ENCODE measurements around the gene GAB3.

Gene GAB3

GRCh38 chrX:154657226-154657805 lies 93.6 kb downstream of the GAB3 start:
- H3K9me3 ChIP-seq (replicated peaks in 1 of 2; ENCODE audit: control insufficient read depth in 2 of 2, insufficient read depth in 1 of 2, low read depth in 1 of 2, low read length in 2 of 2) = no peaks in the 10 kb centered on the region
- no peak overlapping the region for H3K4ac ChIP-seq (ENCODE audit: low read length)
- H4K91ac ChIP-seq (ENCODE audit: low read depth, low read length, poor library complexity) = no peak overlapping the region
- no peak overlapping the region for H3K4me3 ChIP-seq (ENCODE audit: low read length in 2 of 2)
- no peaks in the 10 kb centered on the region for H3K4me1 ChIP-seq (ENCODE audit: control insufficient read depth in 2 of 2, insufficient read depth in 1 of 2, low read depth in 1 of 2, low read length in 2 of 2)
- H3K23ac ChIP-seq (ENCODE audit: low read depth, low read length, poor library complexity) = no peak overlapping the region
- H3K14ac ChIP-seq (ENCODE audit: low read length) = no peak overlapping the region
- no peaks in the 10 kb centered on the region for H3K36me3 ChIP-seq (replicated peaks in 1 of 2; ENCODE audit: control insufficient read depth in 2 of 2, insufficient read depth in 2 of 2, low read length in 2 of 2)
- H2AFZ ChIP-seq (ENCODE audit: low read length) = no peak overlapping the region
- no peak overlapping the region for H3K4me2 ChIP-seq (ENCODE audit: insufficient read depth, low read length, poor library complexity, severe bottlenecking)
- H3K79me1 ChIP-seq (ENCODE audit: low read depth, low read length) = no peaks in the 10 kb centered on the region
- H2BK12ac ChIP-seq (ENCODE audit: low read length) = no peak overlapping the region
- DNase-seq (ENCODE audit: low spot score) = no peak
- H2BK120ac ChIP-seq (ENCODE audit: low read depth, low read length) = no peak overlapping the region
- no peak overlapping the region for H3K18ac ChIP-seq (ENCODE audit: low read length)
- WGBS, 2 donors (ENCODE audit: extremely low coverage in 2 of 2, insufficient read length in 2 of 2, insufficient replicate concordance in 1 of 2) = no CpG with 5 or more reads among the region's 15 CpGs
- no peak overlapping the region for H4K8ac ChIP-seq (ENCODE audit: low read depth, low read length)
- H2BK5ac ChIP-seq (ENCODE audit: low read length) = no peak overlapping the region
- no peak overlapping the region for H3K27ac ChIP-seq (replicated peaks; ENCODE audit: low read length)
- peaks cover 0 to 15% (median 0%) of the 10 kb centered on the region in 3 experiments for H3K27me3 ChIP-seq (ENCODE audit: control insufficient read depth in 3 of 3, insufficient read depth in 3 of 3, low read depth in 1 of 3, low read length in 3 of 3)
- H2BK15ac ChIP-seq (ENCODE audit: low read length) = no peak overlapping the region
- H3K9ac ChIP-seq (ENCODE audit: low read depth, low read length, poor library complexity) = no peak overlapping the region
- no peak overlapping the region for H2AK5ac ChIP-seq (ENCODE audit: low read depth, low read length)

- Histone ChIP-seq H2AK5ac (ENCODE audit: low read depth, low read length) (no peak overlapping the region), H3K18ac (ENCODE audit: low read length) (no peak overlapping the region), H3K36me3 (replicated peaks in 1 of 2; ENCODE audit: control insufficient read depth in 2 of 2, insufficient read depth in 2 of 2, low read length in 2 of 2) (no peaks in the 10 kb centered on the region), H3K9ac (ENCODE audit: low read depth, low read length, poor library complexity) (no peak overlapping the region), H2BK120ac (ENCODE audit: low read depth, low read length) (no peak overlapping the region), H3K4me3 (ENCODE audit: low read length in 2 of 2) (no peak overlapping the region), H3K27ac (replicated peaks; ENCODE audit: low read length) (no peak overlapping the region), H3K79me1 (ENCODE audit: low read depth, low read length) (no peaks in the 10 kb centered on the region), H2BK5ac (ENCODE audit: low read length) (no peak overlapping the region), H2BK15ac (ENCODE audit: low read length) (no peak overlapping the region), H2AFZ (ENCODE audit: low read length) (no peak overlapping the region), H3K4ac (ENCODE audit: low read length) (no peak overlapping the region), H3K9me3 (replicated peaks in 1 of 2; ENCODE audit: control insufficient read depth in 2 of 2, insufficient read depth in 1 of 2, low read depth in 1 of 2, low read length in 2 of 2) (no peaks in the 10 kb centered on the region), H3K23ac (ENCODE audit: low read depth, low read length, poor library complexity) (no peak overlapping the region), H4K8ac (ENCODE audit: low read depth, low read length) (no peak overlapping the region), H3K4me1 (ENCODE audit: control insufficient read depth in 2 of 2, insufficient read depth in 1 of 2, low read depth in 1 of 2, low read length in 2 of 2) (no peaks in the 10 kb centered on the region), H3K27me3 (ENCODE audit: control insufficient read depth in 3 of 3, insufficient read depth in 3 of 3, low read depth in 1 of 3, low read length in 3 of 3) (peaks cover 0 to 15% (median 0%) of the 10 kb centered on the region in 3 experiments), H3K4me2 (ENCODE audit: insufficient read depth, low read length, poor library complexity, severe bottlenecking) (no peak overlapping the region), H2BK12ac (ENCODE audit: low read length) (no peak overlapping the region), H4K91ac (ENCODE audit: low read depth, low read length, poor library complexity) (no peak overlapping the region), H3K14ac (ENCODE audit: low read length) (no peak overlapping the region)
- DNase-seq (ENCODE audit: low spot score) = no peak
- WGBS, 2 donors (ENCODE audit: extremely low coverage in 2 of 2, insufficient read length in 2 of 2, insufficient replicate concordance in 1 of 2) = no CpG with 5 or more reads among the region's 11 CpGs
Observed at GRCh38 chrX:154655786-154656185, 95.1 kb downstream of the GAB3 start.

DNA sequence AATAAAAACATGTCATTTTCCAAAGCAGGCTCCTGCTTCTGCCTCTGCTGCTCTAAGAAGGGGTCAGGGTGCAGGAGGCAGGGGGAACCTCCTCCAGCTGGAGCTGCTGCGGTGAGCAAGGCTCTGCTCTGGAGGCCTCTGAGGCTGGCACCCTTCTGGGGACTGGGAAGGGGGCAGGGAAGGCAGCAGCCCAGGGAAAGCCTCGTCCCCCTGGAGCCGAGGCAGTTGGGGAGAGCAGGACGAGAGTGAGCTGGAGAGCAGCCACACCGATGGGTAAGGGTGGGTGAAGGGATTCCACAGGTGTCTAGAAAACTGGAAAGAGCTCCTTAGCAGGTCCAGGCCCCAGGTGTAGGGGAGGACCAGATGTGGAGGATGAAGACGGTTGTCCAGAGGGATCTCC lies 95.5 kb downstream of the GAB3 start:
- H3K4me2 ChIP-seq (ENCODE audit: insufficient read depth, low read length, poor library complexity, severe bottlenecking) = no peak overlapping the region
- H3K9ac ChIP-seq (ENCODE audit: low read depth, low read length, poor library complexity) = no peak overlapping the region
- no peak overlapping the region for H2BK15ac ChIP-seq (ENCODE audit: low read length)
- DNase-seq (ENCODE audit: low spot score) = no peak
- H3K4me1 ChIP-seq (ENCODE audit: control insufficient read depth in 2 of 2, insufficient read depth in 1 of 2, low read depth in 1 of 2, low read length in 2 of 2) = no peaks in the 10 kb centered on the region
- H3K14ac ChIP-seq (ENCODE audit: low read length) = no peak overlapping the region
- H2AFZ ChIP-seq (ENCODE audit: low read length) = no peak overlapping the region
- H2AK5ac ChIP-seq (ENCODE audit: low read depth, low read length) = no peak overlapping the region
- H3K36me3 ChIP-seq (replicated peaks in 1 of 2; ENCODE audit: control insufficient read depth in 2 of 2, insufficient read depth in 2 of 2, low read length in 2 of 2) = no peaks in the 10 kb centered on the region
- no peak overlapping the region for H3K23ac ChIP-seq (ENCODE audit: low read depth, low read length, poor library complexity)
- peaks cover 0 to 12% (median 0%) of the 10 kb centered on the region in 3 experiments for H3K27me3 ChIP-seq (ENCODE audit: control insufficient read depth in 3 of 3, insufficient read depth in 3 of 3, low read depth in 1 of 3, low read length in 3 of 3)
- no peak overlapping the region for H2BK120ac ChIP-seq (ENCODE audit: low read depth, low read length)
- no peak overlapping the region for H2BK12ac ChIP-seq (ENCODE audit: low read length)
- H3K9me3 ChIP-seq (replicated peaks in 1 of 2; ENCODE audit: control insufficient read depth in 2 of 2, insufficient read depth in 1 of 2, low read depth in 1 of 2, low read length in 2 of 2) = no peaks in the 10 kb centered on the region
- H4K8ac ChIP-seq (ENCODE audit: low read depth, low read length) = no peak overlapping the region
- no peak overlapping the region for H3K4ac ChIP-seq (ENCODE audit: low read length)
- H3K27ac ChIP-seq (replicated peaks; ENCODE audit: low read length) = no peak overlapping the region
- no peaks in the 10 kb centered on the region for H3K79me1 ChIP-seq (ENCODE audit: low read depth, low read length)
- no CpG with 5 or more reads among the region's 6 CpGs for WGBS, 2 donors (ENCODE audit: extremely low coverage in 2 of 2, insufficient read length in 2 of 2, insufficient replicate concordance in 1 of 2)
- H4K91ac ChIP-seq (ENCODE audit: low read depth, low read length, poor library complexity) = no peak overlapping the region
- no peak overlapping the region for H3K4me3 ChIP-seq (ENCODE audit: low read length in 2 of 2)
- no peak overlapping the region for H2BK5ac ChIP-seq (ENCODE audit: low read length)
- H3K18ac ChIP-seq (ENCODE audit: low read length) = no peak overlapping the region

- Histone ChIP-seq H2BK12ac (ENCODE audit: low read length) (no peak overlapping the region), H3K27me3 (ENCODE audit: control insufficient read depth in 3 of 3, insufficient read depth in 3 of 3, low read depth in 1 of 3, low read length in 3 of 3) (peaks cover 0 to 11% (median 0%) of the 10 kb centered on the region in 3 experiments), H3K79me1 (ENCODE audit: low read depth, low read length) (no peaks in the 10 kb centered on the region), H4K91ac (ENCODE audit: low read depth, low read length, poor library complexity) (no peak overlapping the region), H3K18ac (ENCODE audit: low read length) (no peak overlapping the region), H3K14ac (ENCODE audit: low read length) (no peak overlapping the region), H2AFZ (ENCODE audit: low read length) (no peak overlapping the region), H3K36me3 (replicated peaks in 1 of 2; ENCODE audit: control insufficient read depth in 2 of 2, insufficient read depth in 2 of 2, low read length in 2 of 2) (no peaks in the 10 kb centered on the region), H3K27ac (replicated peaks; ENCODE audit: low read length) (no peak overlapping the region), H3K4me2 (ENCODE audit: insufficient read depth, low read length, poor library complexity, severe bottlenecking) (no peak overlapping the region), H3K4me1 (ENCODE audit: control insufficient read depth in 2 of 2, insufficient read depth in 1 of 2, low read depth in 1 of 2, low read length in 2 of 2) (no peaks in the 10 kb centered on the region), H3K23ac (ENCODE audit: low read depth, low read length, poor library complexity) (no peak overlapping the region), H3K4ac (ENCODE audit: low read length) (no peak overlapping the region), H3K9me3 (replicated peaks in 1 of 2; ENCODE audit: control insufficient read depth in 2 of 2, insufficient read depth in 1 of 2, low read depth in 1 of 2, low read length in 2 of 2) (no peaks in the 10 kb centered on the region), H2BK5ac (ENCODE audit: low read length) (no peak overlapping the region), H4K8ac (ENCODE audit: low read depth, low read length) (no peak overlapping the region), H3K4me3 (ENCODE audit: low read length in 2 of 2) (no peak overlapping the region), H2BK15ac (ENCODE audit: low read length) (no peak overlapping the region), H2BK120ac (ENCODE audit: low read depth, low read length) (no peak overlapping the region), H3K9ac (ENCODE audit: low read depth, low read length, poor library complexity) (no peak overlapping the region), H2AK5ac (ENCODE audit: low read depth, low read length) (no peak overlapping the region)
- WGBS, 2 donors (ENCODE audit: extremely low coverage in 2 of 2, insufficient read length in 2 of 2, insufficient replicate concordance in 1 of 2) = no CpG with 5 or more reads among the region's 15 CpGs
- no peak for DNase-seq (ENCODE audit: low spot score)
Observed at GRCh38 chrX:154654925-154655324, 96.0 kb downstream of the GAB3 start.

All from neuronal stem cell (in vitro differentiated cells).